GM19238 (cell line): Measurements from ENCODE around the gene RCN1.
"Not testable (repeated sequence)": the region's sequence is repeated elsewhere in the genome, so short reads cannot be mapped to it uniquely, and the experiment has no call there.

Experiments used
- DNase-seq: peaks from one replicate; pipeline ENCODE4 v3.0.0; 2011; ENCODE audit warnings: low spot score; ENCODE audit not compliant: insufficient read length

RCN1 gene

GRCh38 chr11:32109592-32109991, 18.7 kb downstream of the RCN1 start:
- no peak for DNase-seq

DNA sequence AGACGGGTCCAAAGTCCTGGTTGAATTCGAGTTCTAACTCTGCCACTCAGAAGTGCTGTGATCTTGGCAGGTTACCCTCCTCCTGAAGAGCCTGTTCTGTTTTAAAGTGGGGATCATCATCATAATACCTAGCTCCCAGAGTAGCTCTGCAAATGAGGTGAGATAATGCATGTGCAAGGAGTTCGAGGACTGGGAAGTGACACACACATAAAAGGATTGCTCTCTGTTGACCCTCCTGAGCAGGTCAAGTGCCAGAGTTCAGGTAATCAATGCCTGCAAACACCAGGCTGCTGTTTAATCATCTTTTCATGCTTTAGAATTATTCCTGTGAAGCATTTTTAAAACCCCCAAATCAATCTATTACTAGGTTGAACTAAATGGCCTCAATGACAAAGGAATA, 19.9 kb downstream of the RCN1 start:
- no peak for DNase-seq

DNA sequence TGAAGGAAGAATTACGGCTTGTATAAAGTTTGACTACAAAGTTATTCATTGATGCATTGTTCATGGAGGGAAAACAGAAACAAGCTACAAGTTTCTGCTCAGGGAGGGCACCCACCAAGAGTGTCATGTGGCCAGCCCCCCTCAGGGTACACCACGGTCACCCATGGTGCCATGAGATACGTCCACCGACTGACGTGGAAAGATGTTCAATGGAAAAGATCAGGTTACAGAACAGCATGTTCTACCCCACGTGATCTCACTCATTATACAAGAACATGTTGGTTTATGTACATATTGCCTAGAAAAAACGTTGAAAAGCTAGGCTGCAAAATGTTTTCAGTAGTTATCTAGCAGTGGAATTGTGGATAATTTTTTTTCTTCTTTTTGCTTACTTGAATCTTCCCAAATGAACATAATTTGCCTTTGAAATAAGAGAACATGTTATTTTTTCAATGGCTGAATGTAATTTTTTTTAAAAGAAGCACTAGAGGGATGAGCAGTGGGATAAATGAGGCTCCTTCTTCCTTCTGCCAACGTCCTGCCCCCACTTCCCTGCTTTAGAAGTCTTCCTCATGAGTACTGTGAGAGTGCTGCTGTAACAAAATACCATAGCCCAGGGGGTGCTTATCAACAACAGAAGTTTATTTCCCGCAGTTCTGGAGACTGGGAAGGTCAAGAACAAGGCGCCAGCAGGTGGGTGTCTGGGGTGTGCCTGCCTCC, 22.5 kb downstream of the RCN1 start:
- DNase-seq: no peak

DNA sequence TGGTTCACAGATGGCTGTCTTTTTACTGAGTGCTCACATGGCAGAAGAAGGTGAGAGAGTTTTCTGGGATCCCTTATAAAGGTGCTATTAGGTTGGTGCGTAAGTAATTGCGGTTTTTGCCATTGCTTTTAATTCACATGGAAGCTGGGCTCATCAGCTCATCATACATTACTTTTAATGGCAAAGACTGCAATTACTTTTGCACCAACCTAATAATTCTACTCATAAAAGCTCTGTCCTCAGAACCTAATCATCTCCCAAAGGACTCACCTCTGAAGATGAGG, 23.0 kb downstream of the RCN1 start:
- DNase-seq: no peak

DNA sequence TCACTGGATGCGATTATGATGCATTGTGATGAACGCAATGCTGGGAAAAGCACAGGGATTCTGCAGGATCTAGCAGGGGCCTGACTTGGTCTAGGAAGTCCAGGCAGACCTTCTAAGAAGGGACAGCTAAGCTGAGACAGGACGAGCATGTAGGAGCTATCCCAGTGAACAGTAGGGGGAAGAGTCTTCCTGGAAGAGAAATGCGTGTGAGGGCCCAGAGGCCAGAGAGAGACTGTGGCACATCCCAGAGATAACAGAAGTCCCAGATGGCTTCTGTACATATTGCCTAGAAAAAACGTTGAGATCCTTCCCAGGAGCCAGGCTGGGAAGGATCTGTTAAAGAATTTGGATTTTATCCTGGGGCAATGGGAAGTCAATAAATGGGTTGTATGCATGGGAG, 24.6 kb downstream of the RCN1 start:
- no peak for DNase-seq

GRCh38 chr11:32116668-32117067, 25.8 kb downstream of the RCN1 start:
- DNase-seq: no peak

- no peak for DNase-seq
Measured at GRCh38 chr11:32118025-32118974, 27.4 kb downstream of the RCN1 start.

DNA sequence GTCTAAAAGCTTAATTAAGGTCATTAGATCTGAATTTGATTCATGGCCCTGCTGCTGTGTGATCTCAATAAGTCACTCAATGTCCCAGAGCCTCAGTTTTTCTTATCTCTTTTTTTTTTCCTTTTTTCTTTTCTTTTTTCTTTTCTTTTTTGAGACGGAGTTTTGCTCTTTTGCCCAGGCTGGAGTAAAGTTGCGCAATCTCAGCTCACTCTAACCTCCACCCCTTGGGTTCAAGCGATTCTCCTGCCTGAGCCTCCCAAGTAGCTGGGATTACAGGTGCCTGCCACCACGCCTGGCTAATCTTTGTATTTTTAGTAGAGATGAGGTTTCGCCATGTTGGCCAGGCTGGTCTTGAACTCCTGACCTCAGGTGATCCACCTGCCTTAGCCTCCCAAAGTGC, 28.3 kb downstream of the RCN1 start:
- DNase-seq: not testable (repeated sequence)

DNA sequence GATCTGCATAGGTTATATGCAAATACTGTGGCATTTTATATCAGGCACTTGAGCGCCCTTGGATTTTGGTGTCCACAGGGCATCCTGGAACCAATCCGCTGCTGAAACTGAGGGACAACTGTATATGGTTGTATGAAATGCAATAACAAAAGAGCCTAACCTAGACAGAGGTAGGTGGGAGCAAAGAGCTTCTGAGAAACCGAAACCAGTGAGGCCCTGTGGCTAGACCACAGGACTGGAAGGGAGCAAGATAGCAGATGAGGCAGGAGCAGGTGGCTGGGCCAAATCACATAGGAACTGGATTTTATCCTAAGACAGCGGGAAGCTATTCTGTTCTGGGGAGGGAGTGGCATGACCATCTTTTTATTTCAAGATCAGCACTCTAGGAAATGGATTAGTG, 30.1 kb downstream of the RCN1 start:
- no peak for DNase-seq

DNA sequence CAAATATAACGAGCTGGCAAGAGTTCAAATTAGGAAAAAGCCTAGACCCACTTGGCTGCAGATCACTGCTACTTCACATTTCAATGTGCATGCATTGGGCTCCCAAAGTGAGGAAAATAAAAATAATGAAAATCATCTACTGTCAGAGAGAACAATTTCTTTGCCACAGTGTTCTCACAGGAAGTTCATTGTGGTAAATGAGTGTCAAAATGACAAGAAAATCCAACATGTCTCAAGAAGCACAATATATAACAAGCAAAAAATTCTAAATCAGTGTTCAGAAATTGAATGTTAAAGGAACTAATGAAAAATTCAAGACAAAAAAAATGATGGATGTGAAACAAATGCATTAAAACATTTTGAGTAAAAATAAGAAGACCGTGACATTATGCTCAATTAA, 31.3 kb downstream of the RCN1 start:
- no peak for DNase-seq

DNA sequence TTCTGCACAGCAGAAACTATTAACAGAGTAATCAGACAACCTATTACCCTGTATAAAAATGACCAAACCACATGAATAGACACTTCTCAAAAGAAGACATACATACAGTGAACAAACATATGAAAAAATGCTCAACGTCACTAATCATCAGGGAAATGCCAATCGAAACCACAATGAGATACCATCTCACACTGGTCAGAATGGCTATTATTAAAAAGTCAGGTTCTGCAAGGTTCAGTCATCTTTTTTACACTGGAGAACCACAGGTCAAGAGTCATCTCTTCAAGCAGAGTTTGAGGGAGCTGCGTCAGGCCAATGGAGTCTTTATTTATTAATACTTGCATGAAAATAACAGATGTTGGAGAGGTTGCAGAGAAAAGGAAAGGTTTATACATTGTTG, 40.4 kb downstream of the RCN1 start:
- DNase-seq: no peak

GRCh38 chr11:32136657-32137056, 45.8 kb downstream of the RCN1 start:
- no peak for DNase-seq

- no peak for DNase-seq
Measured at GRCh38 chr11:32137263-32137662, 46.4 kb downstream of the RCN1 start.

DNA sequence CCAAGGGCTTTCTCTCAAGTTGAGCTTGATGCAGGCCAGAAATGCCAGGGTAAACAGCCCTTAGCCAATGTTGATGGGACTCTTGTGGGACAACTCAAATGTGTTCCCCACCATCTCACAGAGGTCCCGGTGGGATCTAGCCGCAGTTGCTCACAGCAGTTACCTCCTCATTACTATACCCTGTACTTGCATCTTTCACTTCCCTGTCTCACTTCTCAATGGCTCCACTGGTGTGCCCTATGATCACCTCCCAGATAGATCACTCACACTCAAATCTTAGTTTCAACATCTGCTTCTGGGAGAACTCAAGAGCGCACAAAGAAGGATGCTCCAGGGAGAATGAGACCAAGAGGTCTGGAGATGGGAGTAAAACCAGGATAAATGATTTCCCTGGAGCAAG, 47.0 kb downstream of the RCN1 start:
- no peak for DNase-seq

DNA sequence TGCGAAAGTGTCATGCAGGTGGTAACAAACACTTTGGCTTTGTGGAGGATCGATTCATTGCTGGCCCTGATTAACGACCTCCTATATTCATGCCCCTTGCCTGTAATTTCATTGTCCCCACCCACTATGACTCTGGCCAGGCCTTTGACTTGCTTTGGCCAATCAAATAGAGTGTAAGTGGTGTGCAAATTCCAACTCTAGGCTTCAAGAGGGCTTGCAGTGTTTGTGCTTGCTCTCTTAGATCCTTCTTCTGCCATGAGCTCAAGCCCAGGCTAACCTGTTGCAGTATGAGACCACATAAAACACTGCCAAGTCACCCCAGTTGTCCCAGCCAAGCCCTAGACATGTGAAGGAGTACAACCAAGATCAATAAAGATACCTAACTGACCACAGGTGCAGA, 48.0 kb downstream of the RCN1 start:
- no peak for DNase-seq

GRCh38 chr11:32139896-32140520, 49.1 kb downstream of the RCN1 start:
- DNase-seq: no peak

- no peak for DNase-seq
Measured at GRCh38 chr11:32141745-32142546, 51.1 kb downstream of the RCN1 start.

DNA sequence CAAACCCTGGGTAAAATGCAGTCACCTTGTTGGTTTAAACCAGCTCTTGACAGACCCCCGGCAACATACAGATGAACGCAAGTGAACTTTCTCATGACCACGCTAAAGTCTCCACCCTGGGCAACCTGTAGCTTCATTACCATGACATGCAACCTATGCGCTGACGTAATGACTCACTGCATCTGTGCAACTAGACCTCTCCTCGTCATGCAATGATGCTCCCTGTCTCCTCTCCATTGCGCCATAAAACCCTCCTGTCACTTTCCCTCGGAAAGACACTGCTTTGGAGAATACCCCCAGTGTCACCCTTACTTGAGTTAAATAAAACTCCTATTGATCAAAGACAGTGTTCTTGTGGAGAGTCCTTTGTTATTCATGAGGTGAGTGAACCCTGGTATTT, 52.5 kb downstream of the RCN1 start:
- DNase-seq: no peak

DNA sequence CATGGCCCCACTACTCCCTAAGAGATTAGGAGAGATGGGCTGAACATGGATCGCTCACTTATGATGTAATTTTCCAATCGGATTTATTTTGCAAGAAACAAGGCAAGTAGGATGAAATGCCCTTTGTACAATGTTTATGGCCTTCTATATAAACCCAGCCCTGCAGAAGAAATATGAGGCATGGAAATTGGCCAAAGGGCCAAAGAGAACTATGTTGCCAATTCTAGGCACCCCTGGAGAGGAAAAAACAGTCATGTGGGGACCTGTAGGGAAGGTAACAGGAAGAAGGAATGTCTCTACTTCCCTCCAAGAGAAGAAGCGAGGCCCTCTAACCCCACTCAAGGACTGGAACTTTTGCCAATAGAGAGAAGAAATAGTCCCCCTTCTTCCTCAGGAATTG, 54.4 kb downstream of the RCN1 start:
- no peak for DNase-seq

- no peak for DNase-seq
Measured at GRCh38 chr11:32148895-32149294, 58.0 kb downstream of the RCN1 start.

DNA sequence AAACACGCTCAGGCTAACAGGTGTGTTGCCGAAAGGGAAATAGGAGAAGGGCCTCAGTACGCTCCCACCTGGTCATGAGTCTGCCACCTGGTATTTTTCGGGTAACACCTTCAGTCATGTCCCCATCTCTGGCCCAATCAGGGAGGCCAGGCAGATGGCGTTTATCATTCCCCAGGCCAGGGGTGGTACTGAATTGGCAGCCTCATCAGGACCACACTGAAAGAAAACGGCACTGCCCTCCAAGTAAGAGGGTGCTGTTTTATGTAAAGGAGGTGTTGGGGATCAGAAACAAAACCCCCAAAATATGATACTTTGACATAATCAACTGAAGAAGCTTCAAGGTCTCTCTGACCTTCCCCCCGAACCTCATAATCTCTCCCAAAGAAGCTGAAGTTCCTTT, 58.9 kb downstream of the RCN1 start:
- DNase-seq: no peak

- DNase-seq: no peak
Measured at GRCh38 chr11:32151027-32151426, 60.2 kb downstream of the RCN1 start.
